HG02885 (cell line): Measurements from ENCODE around the gene CIZ1.

Experiments used
- ATAC-seq: cut with Tn5 transposase; IDR thresholded peaks from one replicate; pipeline ENCODE4 v1.9.1; 2021; ENCODE audit warnings: mild to moderate bottlenecking; ENCODE audit not compliant: unreplicated experiment, poor library complexity

CIZ1 gene

GRCh38 chr9:128116104-128117083 lies 75.0 kb downstream of the CIZ1 start:
- ATAC-seq = no peak
